Kidney (tissue), 14 donors: ENCODE results near the gene IL1RAPL2. TPM values are rescaled to one million over a fixed set of nuclear protein-coding genes. Genes with fewer than 3 reads are reported as not detected.

Experiments used
- DNase-seq, 5 donors: peaks; one replicate each; pipeline ENCODE4 v3.0.0-alpha.2; 2013 to 2020
- FAIRE-seq: peaks from 2 replicates; lab custom pipeline; 2012; peaks lifted over from hg19 to GRCh38; lab: Jason Lieb, UNC
- H3K27ac ChIP-seq, 2 donors: one replicate each; pipeline ENCODE4 v1.7.0; 2013; ENCODE audit warnings: low read depth in 2 of 2, low read length in 2 of 2, inconsistent platforms in 1 of 2
- H3K27me3 ChIP-seq: one replicate; pipeline ENCODE4 v1.7.1; 2013; ENCODE audit warnings: low read length, inconsistent platforms; ENCODE audit not compliant: control insufficient read depth, insufficient read depth
- H3K36me3 ChIP-seq, 3 donors: one replicate each; pipeline versions ENCODE4 v1.7.0 to v1.7.1; 2013; ENCODE audit warnings: low read length in 3 of 3, control low read depth in 1 of 3, inconsistent platforms in 1 of 3; ENCODE audit not compliant: insufficient read depth in 3 of 3, control insufficient read depth in 2 of 3
- H3K4me1 ChIP-seq, 3 donors: one replicate each; pipeline versions ENCODE4 v1.7.0 to v1.7.1; 2013; ENCODE audit warnings: low read length in 3 of 3, inconsistent platforms in 1 of 3, low read depth in 1 of 3; ENCODE audit not compliant: control insufficient read depth in 2 of 3, insufficient read depth in 2 of 3
- H3K4me3 ChIP-seq, 3 donors: one replicate each; pipeline versions ENCODE4 v1.7.0 to v1.8.1; 2013; ENCODE audit warnings: low read length in 3 of 3, control low read depth in 1 of 3, inconsistent platforms in 1 of 3
- H3K9ac ChIP-seq, 3 donors: one replicate each; pipeline versions ENCODE4 v1.7.0 to v1.7.1; 2013; ENCODE audit warnings: low read length in 3 of 3, control low read depth in 1 of 3, inconsistent platforms in 1 of 3
- H3K9me3 ChIP-seq, 3 donors: one replicate each; pipeline versions ENCODE4 v1.7.0 to v1.7.1; 2013; ENCODE audit warnings: low read length in 3 of 3, control low read depth in 1 of 3, inconsistent platforms in 1 of 3; ENCODE audit not compliant: control insufficient read depth in 2 of 3, insufficient read depth in 1 of 3
- CTCF ChIP-seq: IDR thresholded peaks from 3 replicates; pipeline ENCODE4 v1.5.1; 2012; ENCODE audit warnings: mild to moderate bottlenecking, moderate library complexity, borderline replicate concordance; ENCODE audit not compliant: insufficient read depth; ENCODE audit errors: extremely low read depth
- intact Hi-C: fragments of 100-400 bp; cut with DNase I; formaldehyde crosslinking; loops from one replicate; pipeline ENCODE4 v1.11.1; 2022
- polyA plus RNA-seq: library from polyadenylated mRNA; stranded (reverse); fragments of 350-450 nt; fragmentation: Illumina TruSeq; extraction: RNeasy Lipid Tissue Mini Kit (QIAGEN cat#74804); gene quantifications from one replicate; pipeline ENCODE4 v1.2.3, GENCODE V29; 2014; ENCODE audit warnings: low read depth, low replicate concordance; ENCODE audit not compliant: insufficient read depth
- total RNA-seq: library from RNA; stranded (reverse); fragmentation: NEBNext Ultra II Directional; extraction: Animal tissue kit (Norgen Biotek cat#: 25700); gene quantifications from one replicate; pipeline ENCODE4 v1.2.1, GENCODE V29; 2021
- donor health status: control.
- donor health status: control.
- donor health status: control.
- donor health status: control.
- donor health status: control.
- donor health status: DM: yes; HTN: yes; CAD: no.
- donor health status: Normal renal cell carcinoma (clear cell type).

IL1RAPL2 gene
- total and polyA plus RNA-seq, 2 donors from 2014 or later: 0.13 to 0.25 TPM

DNA sequence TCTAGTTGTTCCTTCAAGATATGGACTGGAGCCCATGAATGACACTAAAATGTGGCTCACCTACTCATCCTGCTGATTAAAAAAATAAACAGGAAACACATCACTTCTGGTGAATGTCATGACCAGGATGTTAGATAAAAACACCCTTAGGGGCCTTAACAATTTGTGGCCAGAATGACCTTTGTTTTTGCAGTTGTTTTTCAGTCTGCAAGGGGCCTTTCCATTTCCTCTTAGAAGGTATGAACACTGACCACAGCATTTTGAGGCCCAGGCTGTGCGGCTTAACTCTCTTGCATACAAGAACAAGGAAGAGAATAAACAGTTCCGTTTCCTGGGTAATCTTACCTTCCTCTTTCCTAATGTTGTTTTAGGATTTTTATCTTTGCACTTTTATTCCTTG is 113.2 kb downstream of the IL1RAPL2 start:
- Histone ChIP-seq H3K9me3 (no peaks in the 10 kb centered on the region), H3K36me3 (no peaks in the 10 kb centered on the region), H3K4me3 (no peak overlapping the region), H3K27me3 (no peaks in the 10 kb centered on the region), H3K9ac (no peak overlapping the region), H3K4me1 (no peaks in the 10 kb centered on the region), H3K27ac (no peak overlapping the region)
- intact Hi-C loops: no loop called here
- no peak for TF ChIP-seq CTCF
- no peak for FAIRE-seq
- peak in 2 of 5 donors; percentile 12 to 20 for DNase-seq

- Histone ChIP-seq H3K27me3 (no peaks in the 10 kb centered on the region), H3K4me3 (no peak overlapping the region), H3K36me3 (no peaks in the 10 kb centered on the region), H3K9me3 (no peaks in the 10 kb centered on the region), H3K27ac (no peak overlapping the region), H3K4me1 (no peaks in the 10 kb centered on the region), H3K9ac (no peak overlapping the region)
- intact Hi-C loops: no loop called here
- FAIRE-seq (no peak), DNase-seq (no peak)
- TF ChIP-seq CTCF: no peak
These were observed 115.2 kb downstream of the IL1RAPL2 start for GRCh38 chrX:104681214-104681613.

- Histone ChIP-seq H3K36me3 (no peaks in the 10 kb centered on the region), H3K9me3 (no peaks in the 10 kb centered on the region), H3K9ac (no peak overlapping the region), H3K4me3 (no peak overlapping the region), H3K27ac (no peak overlapping the region), H3K4me1 (no peaks in the 10 kb centered on the region), H3K27me3 (no peaks in the 10 kb centered on the region)
- intact Hi-C loops: no loop called here
- no peak for FAIRE-seq
- no peak for DNase-seq
- no peak for TF ChIP-seq CTCF
These were observed 118.1 kb downstream of the IL1RAPL2 start for GRCh38 chrX:104684077-104684476.

DNA sequence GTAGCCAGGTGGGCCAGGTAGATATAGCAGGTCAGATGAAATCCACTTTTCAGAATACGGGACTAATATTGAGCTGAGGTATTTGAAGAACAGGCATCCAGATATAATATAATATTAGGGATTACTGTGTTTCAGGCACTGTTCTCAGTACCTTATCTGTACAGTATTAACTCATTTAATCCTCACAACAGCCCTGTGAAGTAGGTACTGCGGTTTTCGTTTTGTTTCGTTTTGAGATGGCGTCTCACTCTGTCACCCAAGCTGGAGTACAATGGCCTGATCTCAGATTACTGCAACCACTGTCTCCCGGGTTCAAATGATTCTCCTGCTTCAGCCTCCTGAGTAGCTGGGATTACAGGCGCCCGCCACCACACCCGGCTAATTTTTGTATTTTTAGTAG is 129.6 kb downstream of the IL1RAPL2 start:
- no peak overlapping the region for H3K27ac ChIP-seq
- H3K36me3 ChIP-seq: no peaks in the 10 kb centered on the region
- no peak overlapping the region for H3K4me3 ChIP-seq
- peaks cover 2% of the 10 kb centered on the region for H3K27me3 ChIP-seq
- no peak for DNase-seq
- TF ChIP-seq CTCF: no peak
- H3K9me3 ChIP-seq: no peaks in the 10 kb centered on the region
- no peak for FAIRE-seq
- intact Hi-C loops: no loop called here
- peaks cover 3 to 14% (median 6%) of the 10 kb centered on the region in 3 donors for H3K4me1 ChIP-seq
- no peak overlapping the region for H3K9ac ChIP-seq
